ENCODE measurements around the gene ORC5.

DNA sequence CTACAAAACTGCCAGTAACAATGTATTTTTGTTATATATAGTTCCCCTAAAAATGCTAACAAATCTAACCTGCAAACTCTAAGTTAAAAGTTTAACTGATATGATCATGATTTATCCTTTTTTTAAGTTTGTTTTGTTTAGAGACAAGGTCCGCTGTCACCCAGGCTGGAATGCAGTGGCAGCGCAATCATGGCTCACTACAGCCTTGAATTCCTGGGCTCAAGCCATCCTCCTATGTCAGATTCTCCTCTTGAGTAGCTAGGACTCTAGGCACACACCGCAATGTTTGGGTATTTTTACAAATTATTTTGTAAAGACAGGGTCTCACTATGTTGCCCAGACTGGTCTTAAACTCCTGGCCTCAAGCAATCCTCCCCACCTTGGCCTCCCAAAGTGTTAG, 46.6 kb downstream of the ORC5 start:
- TF ChIP-seq EZH2phosphoT487 (IDR thresholded peaks at IDR 0.05; ENCODE audit: insufficient read depth, low read depth) (no peak), EZH2 (IDR thresholded peaks at IDR 0.05; ENCODE audit: insufficient read depth, poor library complexity, severe bottlenecking) (no peak)

Measured in GM23248 (cell line).